Measurements from ENCODE around the gene LSAMP. TPM values are rescaled to one million over a fixed set of nuclear protein-coding genes. Genes with fewer than 3 reads are reported as not detected.
"Not testable (repeated sequence)": the region's sequence is repeated elsewhere in the genome, so short reads cannot be mapped to it uniquely, and the experiment has no call there.

LSAMP gene
- total RNA-seq, 1 experiment from 2014 or later = 0.10 TPM

GRCh38 chr3:116241677-116242076, 203.6 kb downstream of the LSAMP start:
- no peak for DNase-seq (ENCODE audit: low spot score)

- DNase-seq (ENCODE audit: low spot score) = no peak
Measured at GRCh38 chr3:116240261-116240660, 205.0 kb downstream of the LSAMP start.

- no peak for DNase-seq (ENCODE audit: low spot score)
Measured at GRCh38 chr3:116238846-116239565, 206.3 kb downstream of the LSAMP start.

- DNase-seq (ENCODE audit: low spot score) = no peak
Measured at GRCh38 chr3:116233711-116234357, 211.5 kb downstream of the LSAMP start.

- no peak for DNase-seq (ENCODE audit: low spot score)
Measured at GRCh38 chr3:116230431-116231020, 214.8 kb downstream of the LSAMP start.

- DNase-seq (ENCODE audit: low spot score) = no peak
Measured at GRCh38 chr3:116226266-116226665, 219.0 kb downstream of the LSAMP start.

GRCh38 chr3:116216761-116217160, 228.5 kb downstream of the LSAMP start:
- DNase-seq (ENCODE audit: low spot score) = no peak

GRCh38 chr3:116211901-116212300, 233.4 kb downstream of the LSAMP start:
- no peak for DNase-seq (ENCODE audit: low spot score)

GRCh38 chr3:116208830-116209229, 236.5 kb downstream of the LSAMP start:
- not testable (repeated sequence) for DNase-seq (ENCODE audit: low spot score)

GRCh38 chr3:116200956-116201690, 244.2 kb downstream of the LSAMP start:
- no peak for DNase-seq (ENCODE audit: low spot score)

GRCh38 chr3:116199063-116199462, 246.2 kb downstream of the LSAMP start:
- DNase-seq (ENCODE audit: low spot score) = no peak

GRCh38 chr3:116198087-116198486, 247.2 kb downstream of the LSAMP start:
- DNase-seq (ENCODE audit: low spot score) = no peak

- DNase-seq (ENCODE audit: low spot score) = no peak
Measured at GRCh38 chr3:116192464-116192863, 252.8 kb downstream of the LSAMP start.

GRCh38 chr3:116191409-116191808, 253.9 kb downstream of the LSAMP start:
- no peak for DNase-seq (ENCODE audit: low spot score)

- no peak for DNase-seq (ENCODE audit: low spot score)
Measured at GRCh38 chr3:116190095-116190494, 255.2 kb downstream of the LSAMP start.

- DNase-seq (ENCODE audit: low spot score) = no peak
Measured at GRCh38 chr3:116188231-116188785, 257.0 kb downstream of the LSAMP start.

- DNase-seq (ENCODE audit: low spot score) = no peak
Measured at GRCh38 chr3:116186049-116186448, 259.2 kb downstream of the LSAMP start.

GRCh38 chr3:116181159-116181558, 264.1 kb downstream of the LSAMP start:
- DNase-seq (ENCODE audit: low spot score) = no peak

GRCh38 chr3:116179091-116179490, 266.2 kb downstream of the LSAMP start:
- DNase-seq (ENCODE audit: low spot score) = peak; percentile 22

- no peak for DNase-seq (ENCODE audit: low spot score)
Measured at GRCh38 chr3:116176974-116177555, 268.2 kb downstream of the LSAMP start.

GRCh38 chr3:116166121-116166520, 279.2 kb downstream of the LSAMP start:
- DNase-seq (ENCODE audit: low spot score) = no peak

- DNase-seq (ENCODE audit: low spot score) = no peak
Measured at GRCh38 chr3:116165641-116166040, 279.6 kb downstream of the LSAMP start.

All from A172 (cell line).